ENCODE results near the gene GFPT2. TPM values are rescaled to one million over a fixed set of nuclear protein-coding genes. Genes with fewer than 3 reads are reported as not detected.

Gene GFPT2
- total RNA-seq, 2 donors from 2014 or later: 75.4 to 83.3 TPM

GRCh38 chr5:180251141-180251540, 102.0 kb downstream of the GFPT2 start:
- intact Hi-C loops (cut with DNase I): no loop called here
- no peak for DNase-seq (ENCODE audit: low spot score)

Other genes with a start within 250 kb of the GFPT2 start
- under 1 TPM in 1 of 2 donors, not detected in 1; 0.24 TPM for gene RASGEF1C, start 144.1 kb downstream of the GFPT2 start, total RNA-seq
- gene MAPK9, start 61.3 kb downstream of the GFPT2 start, total RNA-seq: 10 to 100 TPM; 27.9 to 34.9 TPM
- 10 to 100 TPM; 19.9 to 22.6 TPM for gene CNOT6, start 141.0 kb upstream of the GFPT2 start, total RNA-seq
- gene SCGB3A1, start 238.2 kb upstream of the GFPT2 start, total RNA-seq: not detected